GM06990 (cell line): ENCODE data around the gene SPEF1.

Source experiments
- DNase-seq: peaks from one replicate; pipeline ENCODE4 v3.0.0-alpha.2; 2011; ENCODE audit not compliant: insufficient read length; ENCODE audit errors: extremely low read depth
- H3K27me3 ChIP-seq: replicated peaks from 2 replicates; pipeline ENCODE4 v1.6.0; 2011; ENCODE audit warnings: low read length; ENCODE audit not compliant: control insufficient read depth, insufficient read depth
- H3K36me3 ChIP-seq: 2 replicates; pipeline ENCODE4 v1.5.1; 2011; ENCODE audit warnings: low read length; ENCODE audit not compliant: control insufficient read depth, insufficient read depth
- H3K4me3 ChIP-seq: replicated peaks from 2 replicates; pipeline ENCODE4 v1.5.1; 2011; ENCODE audit warnings: low read depth, mild to moderate bottlenecking, control low read depth, low read length
- CTCF ChIP-seq: IDR thresholded peaks from 2 replicates; pipeline ENCODE4 v1.5.1; 2011; ENCODE audit warnings: low read length, control low read depth, mild to moderate bottlenecking, inconsistent platforms; ENCODE audit not compliant: insufficient read depth, poor library complexity, severe bottlenecking

SPEF1 gene

DNA sequence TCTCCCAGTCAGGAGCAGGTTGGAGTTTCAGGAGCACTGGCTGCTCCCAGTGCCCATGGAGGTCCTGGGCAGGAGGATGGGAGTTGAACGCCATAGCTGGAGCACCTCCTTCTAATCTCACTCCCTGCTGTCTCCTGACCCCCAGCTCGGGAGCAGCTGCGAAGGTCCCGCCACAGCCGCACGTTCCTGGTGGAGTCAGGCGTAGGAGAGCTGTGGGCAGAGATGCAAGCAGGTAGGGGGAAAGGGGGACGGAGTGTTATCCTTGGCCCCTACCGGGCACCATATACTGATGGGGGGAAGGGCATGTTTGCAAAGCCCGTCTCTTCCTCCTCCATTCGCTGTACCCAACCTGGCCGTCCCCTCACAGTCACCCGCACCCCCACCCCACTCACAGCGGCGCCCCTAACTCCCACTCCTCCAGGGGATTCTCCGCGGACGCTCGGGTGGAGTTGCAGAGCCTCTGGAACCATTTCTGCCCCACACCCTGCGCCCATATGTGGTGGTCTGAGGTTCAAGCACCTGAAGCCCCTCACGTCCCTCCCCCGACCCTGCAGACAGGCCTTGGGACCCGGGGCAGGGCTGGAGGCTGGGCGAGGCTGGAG lies 32.1 kb downstream of the SPEF1 start:
- no peaks in the 10 kb centered on the region; the same call in 1 of the 2 replicates for H3K27me3 ChIP-seq
- H3K4me3 ChIP-seq = no peak overlapping the region
- no peak for TF ChIP-seq CTCF
- no peaks in the 10 kb centered on the region for H3K36me3 ChIP-seq
- no peak for DNase-seq

DNA sequence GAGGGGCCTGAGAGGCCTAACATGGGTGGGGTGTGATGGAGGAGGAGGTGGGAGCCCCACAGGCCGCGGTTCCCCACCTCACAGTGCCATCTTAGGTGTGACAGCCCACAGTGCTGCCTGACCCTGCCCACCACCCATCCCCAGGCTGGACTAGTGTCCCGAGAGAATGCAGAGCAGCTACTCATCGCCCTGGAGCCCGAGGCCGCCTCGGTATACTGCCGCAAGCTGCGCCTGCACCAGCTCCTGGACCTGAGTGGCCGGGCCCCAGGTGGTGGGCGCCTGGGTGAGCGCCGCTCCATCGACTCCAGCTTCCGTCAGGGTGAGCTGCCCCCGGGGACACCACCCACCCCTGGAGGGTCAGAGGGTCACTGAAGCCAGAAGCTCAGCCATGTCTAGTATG lies 33.2 kb downstream of the SPEF1 start:
- H3K27me3 ChIP-seq = peaks cover 1% of the 10 kb centered on the region; the same call in 1 of the 2 replicates

GRCh38 chr20:3747471-3747870 lies 33.8 kb downstream of the SPEF1 start:
- peaks cover 1% of the 10 kb centered on the region; the same call in 1 of the 2 replicates for H3K27me3 ChIP-seq
- no peaks in the 10 kb centered on the region for H3K36me3 ChIP-seq
- no peak overlapping the region for H3K4me3 ChIP-seq
- no peak for TF ChIP-seq CTCF
- no peak for DNase-seq

More for the DNA sequence above, 33.2 kb downstream of the SPEF1 start:
- Histone ChIP-seq H3K36me3 (no peaks in the 10 kb centered on the region), H3K4me3 (no peak overlapping the region)
- no peak for DNase-seq
- TF ChIP-seq CTCF = no peak

- H3K4me3 ChIP-seq = no peak overlapping the region
These were observed 35.5 kb downstream of the SPEF1 start for GRCh38 chr20:3745686-3746173.

GRCh38 chr20:3744806-3745685 lies 36.2 kb downstream of the SPEF1 start:
- Histone ChIP-seq H3K4me3 (no peak overlapping the region), H3K27me3 (peaks cover 1% of the 10 kb centered on the region; the same call in 1 of the 2 replicates), H3K36me3 (no peaks in the 10 kb centered on the region)
- TF ChIP-seq CTCF = no peak
- peak; percentile 72 for DNase-seq

More at GRCh38 chr20:3745686-3746173, 35.5 kb downstream of the SPEF1 start:
- Histone ChIP-seq H3K36me3 (no peaks in the 10 kb centered on the region), H3K27me3 (peaks cover 1% of the 10 kb centered on the region; the same call in 1 of the 2 replicates)
- DNase-seq = no peak
- no peak for TF ChIP-seq CTCF
